Measurements from ENCODE around the gene MYOF. TPM values are rescaled to one million over a fixed set of nuclear protein-coding genes. Genes with fewer than 3 reads are reported as not detected.
"Not testable (repeated sequence)": the region's sequence is repeated elsewhere in the genome, so short reads cannot be mapped to it uniquely, and the experiment has no call there.

The MYOF gene
- total RNA-seq, 2 donors from 2014 or later, result 24.3 to 33.0 TPM

DNA sequence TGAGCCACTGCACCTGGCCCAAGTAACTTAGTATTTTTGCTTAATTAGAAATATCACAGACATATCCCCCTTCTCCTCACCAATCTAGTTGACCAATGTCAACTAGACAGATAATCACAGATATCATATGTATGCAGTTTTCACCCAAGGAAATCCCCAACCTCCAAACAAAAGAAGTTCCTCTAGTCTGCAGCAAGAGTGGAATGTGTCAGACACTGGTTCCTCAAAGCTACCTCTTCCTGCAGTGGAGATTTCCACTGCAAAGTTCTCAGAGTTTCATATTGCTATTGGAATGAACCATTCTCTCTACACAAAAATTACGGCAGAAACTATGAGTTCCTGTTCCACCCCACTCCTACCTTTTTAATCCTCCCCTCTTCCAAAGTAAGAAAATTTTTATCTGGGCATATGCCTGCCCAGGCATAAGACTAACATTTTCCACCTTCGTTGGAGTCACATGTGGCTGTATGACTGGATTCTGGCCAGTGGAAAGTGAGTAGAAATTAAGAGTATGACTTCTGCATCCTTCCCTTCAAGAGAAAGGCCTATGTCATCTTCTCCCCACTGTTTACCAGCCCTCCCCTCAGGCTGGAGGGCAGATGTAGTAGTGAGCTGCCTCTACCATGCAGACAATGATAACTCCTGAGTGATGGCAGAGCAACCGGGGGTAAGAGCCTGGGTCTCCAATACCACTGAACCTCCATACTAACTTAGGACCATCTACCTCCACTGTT is 103.0 kb downstream of the MYOF start:
- DNase-seq (no peak), ATAC-seq (no peak)
- intact Hi-C loops (cut with DNase I), result loop anchor here in 1 of 2 donors (5.0 kb wide), 1 partner anchor 103 kb away; the partner anchor contains the start of gene MYOF

DNA sequence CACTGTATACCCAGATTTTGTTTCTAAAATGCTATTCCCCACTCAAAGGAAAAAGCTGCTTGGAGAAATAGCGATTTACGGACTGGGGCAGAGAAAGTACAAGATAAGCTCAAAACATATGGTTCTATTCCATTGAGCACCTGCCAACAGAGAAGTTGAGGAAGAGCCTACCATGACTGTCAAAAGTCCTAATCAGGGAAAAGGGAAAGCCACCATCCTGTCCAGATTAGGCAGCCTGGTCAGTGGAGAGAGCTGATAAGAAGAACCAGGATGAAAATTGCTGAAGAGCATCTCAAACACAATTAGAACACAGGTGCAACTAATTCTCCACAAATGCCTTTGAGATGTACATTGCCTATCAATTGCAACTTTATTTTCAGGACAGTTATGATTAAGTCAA is 104.1 kb downstream of the MYOF start:
- no peak for DNase-seq
- intact Hi-C loops (cut with DNase I), result loop anchor here in 1 of 2 donors (5.0 kb wide), 1 partner anchor 104 kb away; the partner anchor contains the start of gene MYOF
- no peak for ATAC-seq

DNA sequence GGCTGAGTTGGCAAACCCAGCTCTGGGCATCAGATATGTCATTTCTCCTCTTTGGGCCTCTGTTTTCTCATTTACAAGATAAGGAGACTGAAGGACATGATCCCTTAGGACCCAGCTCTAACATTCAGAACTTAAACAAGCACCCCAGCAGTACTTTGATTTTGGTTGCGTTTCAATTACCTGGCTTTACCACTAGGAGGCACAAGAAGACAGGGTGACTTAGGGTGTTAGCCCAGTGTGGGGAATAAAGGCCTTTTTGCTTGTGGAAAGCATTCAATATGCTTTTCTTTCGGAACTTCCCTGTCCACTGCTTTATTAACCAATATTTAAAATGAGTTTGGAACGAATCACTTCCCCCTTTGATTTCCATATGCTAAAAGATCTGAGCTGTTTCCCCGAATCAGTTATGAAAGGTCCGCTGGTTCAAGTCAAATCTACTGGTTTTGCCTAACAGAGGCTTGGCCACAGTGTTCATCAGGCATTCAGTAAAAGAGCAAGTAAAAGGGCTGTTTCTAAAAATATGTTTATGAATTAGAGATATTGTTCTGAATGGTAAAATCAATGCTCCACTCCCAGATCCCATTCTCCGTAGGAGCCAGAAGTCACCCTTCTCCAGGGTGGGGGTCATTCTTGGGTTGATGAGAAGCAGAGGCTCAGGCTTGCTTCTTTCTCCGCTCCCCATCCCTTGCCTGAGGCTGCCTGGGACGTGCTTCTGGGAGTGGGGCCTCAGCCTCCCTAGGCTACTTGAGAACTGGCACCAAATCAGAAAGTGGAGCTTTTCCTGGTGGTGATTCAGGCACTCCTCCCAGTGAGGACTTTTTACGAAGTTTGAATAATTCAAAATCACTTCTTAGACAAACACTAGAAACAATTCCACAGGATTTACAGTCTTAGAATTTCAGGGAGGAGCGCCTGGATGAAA is 105.5 kb downstream of the MYOF start:
- ATAC-seq, result peak; percentile 92 to 95
- intact Hi-C loops (cut with DNase I), result loop anchor here (1.0 to 5.0 kb wide), 2 partner anchors 106 kb away; partner anchors contain the start of gene MYOF (in 2 of the 2)
- DNase-seq, result peak; percentile 37

DNA sequence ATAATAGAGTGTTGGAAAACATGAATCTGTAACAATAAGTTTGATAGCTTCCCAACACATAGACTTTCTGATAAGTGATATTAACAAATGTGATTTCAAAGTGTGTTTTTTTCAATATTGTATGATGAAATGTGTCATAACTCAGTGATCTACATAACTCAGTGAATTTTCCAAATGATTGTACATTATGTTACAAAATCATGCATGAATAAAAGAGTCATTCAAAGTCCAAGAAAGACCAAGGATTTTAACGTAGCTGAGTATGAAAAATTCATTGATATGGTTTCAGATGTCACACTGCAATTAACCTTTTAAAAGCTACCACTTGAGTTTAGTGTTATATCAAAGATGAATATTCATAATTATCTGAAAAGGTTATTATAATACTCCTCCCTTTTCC is 111.2 kb downstream of the MYOF start:
- intact Hi-C loops (cut with DNase I), result no loop called here
- no peak for DNase-seq

DNA sequence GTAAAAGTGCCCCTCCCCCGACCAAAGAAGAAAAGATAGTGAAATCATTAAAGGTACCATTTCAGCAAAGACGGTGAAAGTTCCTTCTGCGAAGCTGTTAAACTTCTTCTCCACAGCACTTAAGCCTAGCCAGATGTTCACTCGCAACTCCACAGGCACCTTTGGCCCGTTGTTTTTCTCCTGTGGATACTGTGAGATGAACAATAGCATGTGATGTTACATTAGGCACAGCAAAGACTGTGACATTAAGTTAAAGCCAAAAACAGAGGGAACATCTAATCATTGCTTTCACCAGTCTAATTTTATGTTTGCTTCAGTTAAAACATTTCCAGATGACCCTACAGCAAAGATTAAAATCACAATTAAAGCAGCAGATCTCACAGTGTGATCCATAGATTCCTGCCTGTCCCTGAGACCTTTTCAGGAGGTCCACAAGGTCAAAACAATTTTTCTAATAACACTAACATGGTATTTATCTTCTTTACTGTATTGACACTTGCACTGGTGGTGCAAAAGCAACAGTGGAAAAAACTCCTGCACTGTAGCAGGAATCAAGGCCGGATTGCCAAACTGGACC is 112.5 kb downstream of the MYOF start:
- intact Hi-C loops (cut with DNase I), result no loop called here
- DNase-seq (no peak), ATAC-seq (no peak)

More for the DNA sequence above, 111.2 kb downstream of the MYOF start:
- no peak for ATAC-seq

DNA sequence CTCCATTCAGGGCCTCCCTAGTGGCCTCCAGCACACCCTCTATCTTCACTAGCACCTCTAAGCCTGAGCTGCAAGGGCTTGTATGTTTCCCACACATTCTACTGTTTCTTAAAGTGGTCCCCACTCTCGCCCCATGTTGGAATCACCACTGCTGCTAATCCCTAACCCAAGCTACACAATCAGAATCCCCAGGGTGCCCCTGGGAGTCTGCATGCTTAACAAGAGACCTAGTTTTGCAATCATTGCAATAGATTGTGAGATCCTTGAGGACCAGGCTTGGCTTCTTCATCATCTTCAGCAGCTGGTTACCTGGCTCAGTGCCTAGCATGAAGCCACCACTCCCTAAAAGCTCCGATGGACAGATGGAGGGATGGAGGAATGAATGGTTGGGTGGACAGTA is 113.9 kb downstream of the MYOF start:
- intact Hi-C loops (cut with DNase I), result no loop called here
- peak; percentile 19 to 83 for ATAC-seq
- DNase-seq, result peak; percentile 49

DNA sequence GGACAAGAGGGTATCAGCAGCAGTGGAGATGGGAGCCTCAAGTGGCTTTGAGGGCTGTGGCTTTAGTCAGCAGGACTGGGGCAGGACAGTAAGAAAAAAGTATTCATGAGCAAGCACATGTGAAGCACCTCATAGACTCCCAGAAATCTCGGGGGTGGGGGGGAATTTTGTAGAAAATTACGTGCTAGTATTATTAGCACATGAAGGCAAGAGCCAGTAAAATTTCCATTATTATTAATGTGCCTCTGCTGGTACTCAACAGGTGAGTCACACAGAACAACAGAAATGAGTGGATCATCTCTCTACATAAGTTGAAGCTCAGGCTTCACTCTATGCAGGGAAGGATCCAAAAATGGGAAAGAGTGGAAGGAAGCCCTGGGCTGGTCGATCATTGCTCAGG is 114.5 kb downstream of the MYOF start:
- intact Hi-C loops (cut with DNase I), result no loop called here
- DNase-seq (no peak), ATAC-seq (no peak)

DNA sequence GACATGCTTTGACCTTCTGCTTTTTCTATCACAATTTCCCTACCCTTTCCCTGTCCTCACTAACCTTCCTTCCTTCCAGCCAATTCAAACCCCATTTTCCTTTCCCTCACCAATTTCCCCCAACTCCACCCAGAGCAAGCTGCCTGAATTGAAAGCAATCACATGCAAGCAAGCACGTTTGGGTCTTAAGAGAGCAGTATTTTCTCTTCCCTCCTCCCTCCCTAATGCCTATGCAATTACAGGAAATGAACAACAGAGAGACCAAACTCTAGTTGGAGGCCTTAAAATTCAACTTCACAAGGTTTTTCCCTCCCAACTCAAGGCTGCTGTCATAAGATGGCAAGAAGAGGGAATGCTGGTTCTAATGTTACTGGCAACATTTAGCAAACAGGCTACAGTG is 117.2 kb downstream of the MYOF start:
- intact Hi-C loops (cut with DNase I), result no loop called here
- no peak for DNase-seq
- ATAC-seq, result no peak

DNA sequence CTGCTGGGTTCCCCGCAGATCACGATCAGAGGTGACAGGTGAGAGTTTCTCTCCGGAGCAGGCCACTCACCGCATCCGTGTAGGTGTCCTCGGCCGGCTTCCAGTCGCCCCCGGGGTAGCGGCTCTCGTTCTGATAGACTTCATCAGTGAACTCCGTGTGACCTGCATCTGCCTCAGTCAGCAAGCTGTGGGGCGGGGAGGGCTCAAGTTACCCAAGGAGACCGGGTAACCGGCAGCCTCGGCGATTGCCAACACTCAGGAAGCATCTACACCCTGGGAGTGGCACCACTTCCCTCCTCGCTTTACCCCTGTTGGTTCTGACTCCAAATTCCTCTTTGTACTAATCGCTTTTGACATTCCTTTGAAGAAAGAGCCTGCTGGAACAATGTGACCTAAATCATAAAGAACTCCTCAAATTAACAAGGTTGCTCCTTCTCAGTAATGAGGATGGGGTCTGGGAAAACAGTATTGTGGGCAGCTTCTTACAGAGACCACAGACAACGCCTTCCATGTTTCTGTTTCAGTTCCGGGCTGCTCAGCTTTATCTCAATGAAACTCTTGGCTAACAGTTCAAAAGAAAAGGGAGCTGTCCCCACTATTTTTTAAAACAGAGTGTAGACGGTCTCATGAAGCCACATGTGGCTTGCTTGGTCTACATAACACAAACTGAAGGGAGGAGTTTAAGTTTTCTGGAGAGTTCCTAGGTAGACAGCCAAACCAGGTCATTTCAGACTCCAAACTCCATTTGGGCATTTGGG is 118.1 kb downstream of the MYOF start:
- peak in 1 of 2 donors; percentile 74 for ATAC-seq
- peak; percentile 63 for DNase-seq

DNA sequence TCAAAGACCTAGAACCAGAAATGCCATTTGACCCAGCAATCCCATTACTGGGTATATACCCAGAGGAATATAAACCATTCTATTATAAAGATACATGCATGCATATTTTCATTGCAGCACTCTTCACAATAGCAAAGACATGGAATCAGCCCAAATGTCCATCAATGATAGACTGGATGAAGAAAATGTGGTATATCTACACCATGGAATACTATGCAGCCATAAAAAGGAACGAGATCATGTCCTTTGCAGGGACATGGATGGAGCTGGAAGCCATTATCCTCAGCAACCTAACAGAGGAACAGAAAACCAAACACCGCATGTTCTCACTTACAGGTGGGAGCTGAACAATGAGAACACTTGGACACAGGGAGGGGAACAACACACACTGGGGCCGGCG is 123.7 kb downstream of the MYOF start:
- intact Hi-C loops (cut with DNase I), result loop anchor here (10.0 kb wide), 4 partner anchors 244 to 474 kb away; no protein-coding TSS in a partner anchor
- not testable (repeated sequence) for ATAC-seq, DNase-seq

More for the DNA sequence above, 118.1 kb downstream of the MYOF start:
- intact Hi-C loops (cut with DNase I), result no loop called here

DNA sequence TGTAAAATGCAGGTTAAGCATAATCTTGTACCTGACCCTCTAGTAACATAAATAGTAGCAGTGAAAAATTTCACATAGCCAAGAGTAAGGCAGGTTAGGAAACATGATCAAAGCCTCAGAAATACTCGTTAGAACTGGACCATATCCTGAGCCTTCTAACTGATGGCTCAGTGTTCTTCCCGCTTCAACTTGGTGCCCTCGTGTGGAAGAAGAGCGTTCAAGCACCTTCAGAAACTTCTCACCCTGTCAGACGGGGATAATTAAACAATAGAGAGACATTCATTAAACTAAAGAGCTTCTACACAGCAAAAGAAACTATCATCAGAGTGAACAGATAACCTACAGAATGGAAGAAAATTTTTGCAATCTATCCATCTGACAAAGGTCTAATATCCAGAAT is 124.5 kb downstream of the MYOF start:
- intact Hi-C loops (cut with DNase I), result loop anchor here (10.0 kb wide), 4 partner anchors 243 to 473 kb away; no protein-coding TSS in a partner anchor
- ATAC-seq, result peak in 1 of 2 donors; percentile 44
- DNase-seq, result no peak

DNA sequence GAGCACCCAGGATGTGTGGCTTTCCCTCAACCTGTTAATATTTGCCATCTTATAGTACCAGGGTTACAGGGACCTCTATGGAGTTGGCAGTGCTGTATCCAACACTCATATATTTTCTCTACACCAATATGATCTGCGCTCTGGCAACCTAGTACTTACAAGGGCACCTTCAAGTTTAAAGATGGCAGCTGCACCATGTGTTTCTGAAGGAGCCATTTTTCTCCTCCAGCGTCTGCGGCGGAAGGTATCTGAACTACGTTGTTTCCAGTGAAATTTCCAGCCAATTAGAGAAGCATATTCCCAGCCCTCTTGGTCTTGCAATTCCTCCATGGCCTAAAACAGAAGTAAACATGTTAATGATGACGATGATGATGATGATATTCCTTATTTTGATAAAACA is 125.6 kb downstream of the MYOF start:
- DNase-seq (no peak), ATAC-seq (no peak)
- intact Hi-C loops (cut with DNase I), result loop anchor here (10.0 kb wide), 4 partner anchors 242 to 472 kb away; no protein-coding TSS in a partner anchor

DNA sequence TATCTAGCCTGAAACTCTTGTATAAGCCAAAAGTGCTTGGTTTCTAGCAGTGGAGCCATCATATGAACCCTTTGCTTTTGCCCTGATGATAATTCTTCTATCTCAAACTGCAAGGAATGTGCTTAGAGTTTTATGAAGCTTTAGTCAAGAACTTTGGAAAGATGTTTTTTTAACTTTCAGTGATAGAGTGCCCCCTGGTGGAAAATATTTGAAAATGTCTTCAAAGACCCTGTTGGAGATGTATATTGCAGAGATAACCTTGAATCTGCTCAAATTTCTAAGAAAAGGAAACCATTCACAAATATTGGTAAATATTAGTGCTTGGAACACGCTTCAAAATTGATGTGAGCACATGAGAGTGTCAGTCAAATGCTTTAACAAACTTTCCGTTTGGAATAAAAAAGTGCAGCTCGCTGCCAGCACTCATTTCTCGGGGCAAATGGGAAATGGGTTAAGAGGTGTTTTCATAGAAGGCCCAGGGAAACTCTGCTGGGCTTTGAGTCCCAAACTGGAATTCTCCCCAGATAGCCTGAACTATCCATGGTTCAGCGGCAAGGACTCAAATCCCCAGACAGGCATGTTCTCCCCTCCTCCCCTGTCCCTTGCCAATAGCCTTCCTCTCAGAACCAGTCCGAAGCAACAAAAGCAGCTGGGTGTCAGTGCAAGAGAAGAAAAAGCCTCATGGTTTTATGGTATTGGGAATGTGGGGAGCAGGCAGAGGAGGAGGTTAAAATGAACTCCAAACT is 129.3 kb downstream of the MYOF start:
- ATAC-seq (peak in 1 of 2 donors; percentile 30), DNase-seq (no peak)
- intact Hi-C loops (cut with DNase I), result loop anchor here (2.0 to 10.0 kb wide), 5 partner anchors 238 to 468 kb away; no protein-coding TSS in a partner anchor

DNA sequence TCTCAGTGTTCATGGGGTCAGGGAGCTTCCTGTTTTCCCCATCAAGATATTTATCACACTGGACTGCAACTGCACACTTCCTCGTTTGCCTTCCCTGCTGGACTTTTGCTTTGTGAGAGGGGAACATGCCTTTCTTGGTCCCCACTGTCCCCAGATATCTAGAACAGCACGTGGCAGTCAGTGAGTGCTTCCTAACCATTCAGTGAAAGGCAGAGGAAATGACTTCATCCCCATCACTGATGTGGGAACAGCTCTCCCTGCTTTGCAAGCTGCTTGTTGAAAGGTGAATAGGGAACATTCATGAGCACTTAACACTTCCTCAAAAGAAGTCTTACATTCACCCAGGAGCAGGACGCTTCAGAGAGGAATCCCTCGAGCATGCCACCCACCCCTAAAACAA is 135.4 kb downstream of the MYOF start:
- intact Hi-C loops (cut with DNase I), result no loop called here
- ATAC-seq (no peak), DNase-seq (no peak)

DNA sequence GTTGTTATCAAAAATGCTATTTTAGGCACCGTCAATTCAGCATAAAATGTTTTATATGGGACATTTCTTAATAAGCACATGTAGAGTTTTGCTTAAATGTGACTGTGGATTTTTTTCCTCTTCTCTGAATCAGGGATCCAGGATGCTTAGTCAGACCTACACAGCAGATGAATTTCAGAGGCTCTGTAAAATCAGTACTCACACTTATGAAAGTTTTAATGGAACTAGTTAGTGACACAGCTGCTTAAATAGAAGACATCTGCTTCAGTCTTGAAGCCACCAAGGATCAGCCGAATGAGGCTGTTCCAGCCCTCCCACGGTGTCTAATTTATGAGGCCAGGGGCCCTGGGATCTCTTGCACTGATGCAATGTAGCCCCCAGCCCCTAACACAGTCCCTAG is 136.0 kb downstream of the MYOF start:
- no peak for ATAC-seq
- intact Hi-C loops (cut with DNase I), result no loop called here
- DNase-seq, result no peak

DNA sequence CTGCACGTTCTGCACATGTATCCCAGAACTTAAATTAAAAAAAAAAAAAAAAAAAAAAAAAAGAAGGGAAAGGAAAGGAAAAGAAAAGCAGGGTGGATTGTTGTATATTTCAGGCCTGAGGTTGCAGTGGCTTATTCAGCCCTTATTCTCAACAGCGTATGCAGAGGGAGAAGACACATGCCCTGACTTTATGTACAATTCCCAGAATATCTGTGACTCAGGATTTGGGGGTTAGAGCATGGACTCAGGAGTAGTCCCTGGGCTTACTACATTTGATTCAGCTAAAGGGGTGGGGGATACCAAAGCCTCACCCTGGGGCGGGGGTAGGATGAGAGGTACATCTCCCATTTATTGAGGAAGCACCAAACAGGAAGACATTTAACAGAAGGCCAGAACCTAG is 137.4 kb downstream of the MYOF start:
- DNase-seq, result no peak
- intact Hi-C loops (cut with DNase I), result no loop called here
- no peak for ATAC-seq

DNA sequence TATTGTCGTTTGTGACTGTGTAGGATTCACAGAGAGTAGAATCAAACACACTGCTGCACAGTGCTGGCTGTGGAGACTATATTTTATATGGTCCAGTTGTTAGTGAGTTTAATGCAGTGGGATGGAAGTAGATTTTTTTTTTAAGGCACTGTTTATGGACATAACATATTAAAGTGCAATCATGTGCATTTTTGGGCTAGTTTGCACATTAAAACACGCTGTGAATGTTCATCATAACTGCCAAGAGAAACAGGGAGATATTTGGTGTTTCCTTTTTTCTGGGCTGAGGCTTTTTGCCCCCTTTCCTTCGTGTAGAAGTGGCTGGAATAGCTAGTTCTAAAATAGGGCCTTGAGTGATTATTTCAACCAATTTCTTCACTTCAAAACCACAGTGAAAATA is 139.2 kb downstream of the MYOF start:
- ATAC-seq, result no peak
- DNase-seq, result no peak
- intact Hi-C loops (cut with DNase I), result no loop called here

DNA sequence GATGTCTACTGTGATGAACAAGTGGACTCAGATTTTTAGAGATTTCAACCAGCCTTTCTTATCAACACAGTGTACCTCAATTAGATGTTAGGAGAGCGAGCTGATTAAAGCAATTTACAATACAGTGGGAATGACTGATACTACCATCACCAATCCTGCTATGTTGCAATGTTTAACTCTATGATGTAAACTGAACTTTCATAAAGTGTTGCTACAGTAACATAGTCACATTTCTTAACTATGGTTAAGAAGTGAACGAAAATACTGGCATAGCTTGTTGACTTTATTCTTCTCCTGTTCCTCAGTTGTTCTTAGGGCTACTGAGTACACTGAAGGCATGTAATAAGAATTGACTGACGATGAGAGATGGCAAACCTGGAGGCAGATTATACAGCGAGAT is 139.8 kb downstream of the MYOF start:
- intact Hi-C loops (cut with DNase I), result no loop called here
- ATAC-seq (no peak), DNase-seq (no peak)

Data from left cardiac atrium (tissue), 4 donors.